LNCaP clone FGC (cell line): Measurements from ENCODE around the gene MLLT1.

Experiments
- DNase-seq: peaks from one replicate; pipeline ENCODE4 v3.0.0-alpha.2; 2011; ENCODE audit warnings: low read depth
- H3K4me3 ChIP-seq: 2 replicates; pipeline ENCODE4 v1.5.1; 2011; ENCODE audit warnings: mild to moderate bottlenecking, low read depth, low read length, control low read depth
- CTCF ChIP-seq: IDR thresholded peaks from 2 replicates; pipeline ENCODE4 v1.5.1; 2012; ENCODE audit warnings: mild to moderate bottlenecking; ENCODE audit not compliant: control insufficient read depth, insufficient read depth; ENCODE audit errors: extremely low read depth

MLLT1 gene

GRCh38 chr19:6217752-6218334 lies 61.9 kb downstream of the MLLT1 start:
- no peak for DNase-seq
- TF ChIP-seq CTCF = no peak
- H3K4me3 ChIP-seq = no peak overlapping the region

- TF ChIP-seq CTCF = no peak
- no peak overlapping the region for H3K4me3 ChIP-seq
- DNase-seq = no peak
Measured at GRCh38 chr19:6216996-6217751, 62.6 kb downstream of the MLLT1 start.

GRCh38 chr19:6216236-6216995 lies 63.4 kb downstream of the MLLT1 start:
- DNase-seq = no peak
- TF ChIP-seq CTCF = no peak
- H3K4me3 ChIP-seq = no peak overlapping the region

GRCh38 chr19:6215701-6216235 lies 64.0 kb downstream of the MLLT1 start:
- DNase-seq = no peak
- no peak for TF ChIP-seq CTCF
- H3K4me3 ChIP-seq = no peak overlapping the region

GRCh38 chr19:6214881-6215541 lies 64.8 kb downstream of the MLLT1 start:
- DNase-seq = no peak
- H3K4me3 ChIP-seq = no peak overlapping the region
- no peak for TF ChIP-seq CTCF
